HepG2 (cell line): Measurements from ENCODE around the gene PCGF6. TPM values are rescaled to one million over a fixed set of nuclear protein-coding genes. Genes with fewer than 3 reads are reported as not detected.
A peak's percentile ranks its signal among the peaks of the same experiment; 100 is the strongest.

Experiments
- ATAC-seq: fragments of 200-7000 bp; cut with Tn5 transposase; 3 replicates; pipeline ENCODE4 v1.9.1; 2020; ENCODE audit warnings: mild to moderate bottlenecking, moderate library complexity
- BruUV-seq: library from RNA; stranded (reverse); fragments of 400-500 nt; replicated peaks from 2 replicates; lab custom pipeline; 2021; lab: Mats Ljungman, UMichigan
- CTCF ChIA-PET: fragments of 300-600 bp; formaldehyde crosslinking; extraction: SDS; loops from one replicate; lab custom pipeline; 2021; ENCODE audit warnings: low total read pairs, inconsistent platforms, low intra/inter-chr PET ratio; lab: Yijun Ruan, JAX
- POLR2A ChIA-PET: fragments of 350-600 bp; sonication (Branson Sonifier 250); formaldehyde crosslinking; loops from one replicate; lab custom pipeline; 2020; ENCODE audit warnings: antibody characterized with exemption, inconsistent platforms; lab: Yijun Ruan, JAX
- DNase-seq: peaks from one replicate; pipeline ENCODE4 v3.0.0-alpha.2; 2015; ENCODE audit warnings: low spot score
- FAIRE-seq: peaks from 3 replicates; lab custom pipeline; 2011; peaks lifted over from hg19 to GRCh38; lab: Jason Lieb, UNC
- H2AFZ ChIP-seq: one replicate; pipeline ENCODE4 v1.6.1; 2011; ENCODE audit warnings: low read length, inconsistent platforms
- H3K27ac ChIP-seq: fragments of 300-600 bp; 3 replicates; pipeline ENCODE4 v1.8.0; 2011; ENCODE audit warnings: mixed run types, mild to moderate bottlenecking, mixed read lengths, low read length, inconsistent platforms; ENCODE audit not compliant: insufficient read depth; ENCODE audit errors: extremely low read length
- H3K27me3 ChIP-seq, 2 experiments: fragments of 200-600 bp in 1 of 2; 2 replicates in 1 of 2; 3 replicates in 1 of 2; pipeline versions ENCODE4 v1.6.0 to v1.8.0; 2011; ENCODE audit warnings: low read length in 2 of 2, mild to moderate bottlenecking in 2 of 2, moderate library complexity in 2 of 2, inconsistent platforms in 1 of 2; ENCODE audit not compliant: insufficient read depth in 2 of 2, control insufficient read depth in 1 of 2
- H3K36me3 ChIP-seq, 2 experiments: fragments of 200-600 bp in 1 of 2; replicated peaks in 1 of 2; 2 replicates in 1 of 2; 3 replicates in 1 of 2; pipeline versions ENCODE4 v1.5.1 to v1.8.0; 2011; ENCODE audit warnings: low read length in 2 of 2, inconsistent platforms in 1 of 2; ENCODE audit not compliant: insufficient read depth in 2 of 2, control insufficient read depth in 1 of 2
- H3K4me1 ChIP-seq: 2 replicates; pipeline ENCODE4 v1.5.1; 2012; ENCODE audit warnings: low read length, inconsistent platforms; ENCODE audit not compliant: insufficient read depth
- H3K4me2 ChIP-seq: 2 replicates; pipeline ENCODE4 v1.6.0; 2011; ENCODE audit warnings: low read depth, low read length, inconsistent platforms
- H3K4me3 ChIP-seq, 3 experiments: fragments of 200-600 bp in 1 of 3; sonication (generic), shearing (Covaris generic) in 1 of 3; replicated peaks in 1 of 3; 2 replicates each; pipeline ENCODE4 v1.5.1; 2011 to 2016; ENCODE audit warnings: low read length in 3 of 3, inconsistent platforms in 2 of 3, low read depth in 2 of 3, mild to moderate bottlenecking in 2 of 3, control low read depth in 1 of 3, mixed read lengths in 1 of 3; ENCODE audit not compliant: insufficient read depth in 1 of 3
- H3K79me2 ChIP-seq: one replicate; pipeline ENCODE4 v1.6.1; 2011; ENCODE audit warnings: low read length, inconsistent platforms; ENCODE audit not compliant: insufficient read depth
- H3K9ac ChIP-seq: 2 replicates; pipeline ENCODE4 v1.6.0; 2011; ENCODE audit warnings: mild to moderate bottlenecking, low read depth, low read length, inconsistent platforms; ENCODE audit not compliant: insufficient read depth
- H3K9me3 ChIP-seq: 2 replicates; pipeline ENCODE4 v1.5.1; 2012; ENCODE audit warnings: mild to moderate bottlenecking, low read length
- H4K20me1 ChIP-seq: 2 replicates; pipeline ENCODE4 v1.6.0; 2011; ENCODE audit warnings: inconsistent platforms, mild to moderate bottlenecking, low read length, moderate library complexity; ENCODE audit not compliant: insufficient read depth
- ARNTL ChIP-seq: sonication (generic); formaldehyde crosslinking; IDR thresholded peaks from 2 replicates; pipeline ENCODE4 v1.4.0; 2020; ENCODE audit warnings: mild to moderate bottlenecking, missing genetic modification reagents
- CCDC6 ChIP-seq: sonication (generic); formaldehyde crosslinking; IDR thresholded peaks from 2 replicates; pipeline ENCODE4 v1.8.1; 2022; ENCODE audit warnings: mild to moderate bottlenecking, missing genetic modification reagents, moderate library complexity
- GABPB1 ChIP-seq: IDR thresholded peaks from 2 replicates; pipeline ENCODE4 v1.6.1; 2016; ENCODE audit warnings: mild to moderate bottlenecking, missing genetic modification reagents, moderate library complexity, missing compliant biosample characterization
- MED1 ChIP-seq: sonication (generic); formaldehyde crosslinking; IDR thresholded peaks from 2 replicates; pipeline ENCODE4 v1.4.0; 2020; ENCODE audit warnings: missing genetic modification reagents
- MYC ChIP-seq: sonication (generic); formaldehyde crosslinking; IDR thresholded peaks from 2 replicates; pipeline ENCODE4 v1.9.0; 2021; ENCODE audit warnings: missing genetic modification reagents, borderline replicate concordance
- NFRKB ChIP-seq: fragments of 450-650 bp; IDR thresholded peaks from 2 replicates; pipeline ENCODE4 v1.6.1; 2017
- SCMH1 ChIP-seq: sonication (generic); formaldehyde crosslinking; IDR thresholded peaks from 2 replicates; pipeline ENCODE4 v1.9.0; 2021; ENCODE audit warnings: missing genetic modification reagents, mild to moderate bottlenecking, borderline replicate concordance
- ZBTB8A ChIP-seq: sonication (generic); formaldehyde crosslinking; IDR thresholded peaks from 2 replicates; pipeline ENCODE4 v1.4.0; 2020; ENCODE audit warnings: mild to moderate bottlenecking, low read depth, missing genetic modification reagents, borderline replicate concordance
- ZEB1 ChIP-seq: IDR thresholded peaks from 2 replicates; pipeline ENCODE4 v1.6.1; 2012; ENCODE audit warnings: mild to moderate bottlenecking, low read depth, inconsistent platforms; ENCODE audit not compliant: insufficient replicate concordance
- ZKSCAN5 ChIP-seq: sonication (generic); formaldehyde crosslinking; IDR thresholded peaks from 2 replicates; pipeline ENCODE4 v1.5.1; 2020; ENCODE audit warnings: mild to moderate bottlenecking, missing genetic modification reagents
- ZNF138 ChIP-seq: sonication (generic); formaldehyde crosslinking; IDR thresholded peaks from 2 replicates; pipeline ENCODE4 v1.5.0; 2020; ENCODE audit warnings: mild to moderate bottlenecking, low read depth, missing genetic modification reagents
- ZNF546 ChIP-seq: sonication (generic); formaldehyde crosslinking; conservative IDR thresholded peaks from 2 replicates; pipeline ENCODE4 v1.8.1; 2023; ENCODE audit warnings: mild to moderate bottlenecking, missing genetic modification reagents
- WGBS: methylation state at CpG from one replicate; pipeline ENCODE4 v1.1.6; 2017; ENCODE audit warnings: low lambda C conversion rate; 5-methylcytosine and 5-hydroxymethylcytosine counted together
- in situ Hi-C: cut with HindIII; loops from 2 replicates; pipeline ENCODE4 v1.10.0; 2017; ENCODE audit warnings: low pct_unique_long_range_greater_than_20kb; ENCODE audit not compliant: extremely low pct_ligation_motif_present
- intact Hi-C: fragments of 100-400 bp; cut with micrococcal nuclease; formaldehyde crosslinking; loops from one replicate; pipeline ENCODE4 v1.10.0; 2022; ENCODE audit not compliant: unreplicated experiment
- polyA plus RNA-seq, 8 experiments: library from polyadenylated mRNA; depleted of rRNA in 3 of 8; stranded (reverse) in 7 of 8; unstranded in 1 of 8; fragments of >200 nt; fragmentation: Illumina TruSeq in 4 of 8; extraction: Trizol in 4 of 8; gene quantifications; 2 replicates each; pipeline versions ENCODE4 v1.2.1 to v1.2.3, GENCODE V29; 2011 to 2016; ENCODE audit warnings: low read depth in 4 of 8, missing spikeins in 1 of 8, mixed read lengths in 1 of 8; ENCODE audit not compliant: insufficient read depth in 1 of 8
- total RNA-seq, 5 experiments: library from RNA; depleted of rRNA; stranded (reverse); fragments of >200 nt; fragmentation: Illumina TruSeq; extraction: Trizol; gene quantifications; 2 replicates each; pipeline ENCODE4 v1.2.3, GENCODE V29; 2016; ENCODE audit warnings: low read depth in 1 of 5
- TF ChIP-seq, protein P1 (sequence below): sonication (generic); formaldehyde crosslinking; IDR thresholded peaks from 2 replicates; pipeline ENCODE4 v1.4.0; 2020; ENCODE audit warnings: missing genetic modification reagents
- TF ChIP-seq, protein P2 (sequence below): sonication (generic); formaldehyde crosslinking; IDR thresholded peaks from 2 replicates; pipeline ENCODE4 v1.5.1; 2020; ENCODE audit warnings: mild to moderate bottlenecking, missing genetic modification reagents, borderline replicate concordance

The PCGF6 gene
- total and polyA plus RNA-seq, 2 of the 13 experiments (the other 11 are each of a cell fraction or from before 2014, with no cell fraction given): 5.2 to 19.4 TPM

DNA sequence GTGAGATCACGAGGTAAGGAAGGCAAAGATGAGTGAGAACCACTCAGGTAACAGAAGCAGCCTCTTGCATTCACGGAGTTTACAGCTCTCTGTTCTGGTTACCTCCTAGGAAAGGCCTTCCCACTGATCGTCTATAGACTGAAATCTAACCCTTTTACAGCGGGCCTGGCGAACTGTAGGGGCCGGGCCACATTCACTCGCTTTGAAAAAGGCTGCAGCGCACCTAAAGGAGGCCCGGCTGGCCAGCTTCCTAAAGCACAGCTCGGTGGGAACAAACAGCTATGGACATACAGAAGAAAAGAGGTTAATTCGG is 44.8 kb upstream of the PCGF6 start (continued):
- TF ChIP-seq, protein P1, sequence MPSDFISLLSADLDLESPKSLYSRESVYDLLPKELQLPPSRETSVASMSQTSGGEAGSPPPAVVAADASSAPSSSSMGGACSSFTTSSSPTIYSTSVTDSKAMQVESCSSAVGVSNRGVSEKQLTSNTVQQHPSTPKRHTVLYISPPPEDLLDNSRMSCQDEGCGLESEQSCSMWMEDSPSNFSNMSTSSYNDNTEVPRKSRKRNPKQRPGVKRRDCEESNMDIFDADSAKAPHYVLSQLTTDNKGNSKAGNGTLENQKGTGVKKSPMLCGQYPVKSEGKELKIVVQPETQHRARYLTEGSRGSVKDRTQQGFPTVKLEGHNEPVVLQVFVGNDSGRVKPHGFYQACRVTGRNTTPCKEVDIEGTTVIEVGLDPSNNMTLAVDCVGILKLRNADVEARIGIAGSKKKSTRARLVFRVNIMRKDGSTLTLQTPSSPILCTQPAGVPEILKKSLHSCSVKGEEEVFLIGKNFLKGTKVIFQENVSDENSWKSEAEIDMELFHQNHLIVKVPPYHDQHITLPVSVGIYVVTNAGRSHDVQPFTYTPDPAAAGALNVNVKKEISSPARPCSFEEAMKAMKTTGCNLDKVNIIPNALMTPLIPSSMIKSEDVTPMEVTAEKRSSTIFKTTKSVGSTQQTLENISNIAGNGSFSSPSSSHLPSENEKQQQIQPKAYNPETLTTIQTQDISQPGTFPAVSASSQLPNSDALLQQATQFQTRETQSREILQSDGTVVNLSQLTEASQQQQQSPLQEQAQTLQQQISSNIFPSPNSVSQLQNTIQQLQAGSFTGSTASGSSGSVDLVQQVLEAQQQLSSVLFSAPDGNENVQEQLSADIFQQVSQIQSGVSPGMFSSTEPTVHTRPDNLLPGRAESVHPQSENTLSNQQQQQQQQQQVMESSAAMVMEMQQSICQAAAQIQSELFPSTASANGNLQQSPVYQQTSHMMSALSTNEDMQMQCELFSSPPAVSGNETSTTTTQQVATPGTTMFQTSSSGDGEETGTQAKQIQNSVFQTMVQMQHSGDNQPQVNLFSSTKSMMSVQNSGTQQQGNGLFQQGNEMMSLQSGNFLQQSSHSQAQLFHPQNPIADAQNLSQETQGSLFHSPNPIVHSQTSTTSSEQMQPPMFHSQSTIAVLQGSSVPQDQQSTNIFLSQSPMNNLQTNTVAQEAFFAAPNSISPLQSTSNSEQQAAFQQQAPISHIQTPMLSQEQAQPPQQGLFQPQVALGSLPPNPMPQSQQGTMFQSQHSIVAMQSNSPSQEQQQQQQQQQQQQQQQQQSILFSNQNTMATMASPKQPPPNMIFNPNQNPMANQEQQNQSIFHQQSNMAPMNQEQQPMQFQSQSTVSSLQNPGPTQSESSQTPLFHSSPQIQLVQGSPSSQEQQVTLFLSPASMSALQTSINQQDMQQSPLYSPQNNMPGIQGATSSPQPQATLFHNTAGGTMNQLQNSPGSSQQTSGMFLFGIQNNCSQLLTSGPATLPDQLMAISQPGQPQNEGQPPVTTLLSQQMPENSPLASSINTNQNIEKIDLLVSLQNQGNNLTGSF (CRISPR knock-in tag): 0 out of 2 replicates have a peak, but pooled peaks have one; percentile 4
- TF ChIP-seq ARNTL (0 out of 2 replicates have a peak, but pooled peaks have one; percentile 5), ZNF546 (CRISPR knock-in tag) (0 out of 2 replicates have a peak, but pooled peaks have one; percentile 15), ZEB1 (peak; percentile 13)

DNA sequence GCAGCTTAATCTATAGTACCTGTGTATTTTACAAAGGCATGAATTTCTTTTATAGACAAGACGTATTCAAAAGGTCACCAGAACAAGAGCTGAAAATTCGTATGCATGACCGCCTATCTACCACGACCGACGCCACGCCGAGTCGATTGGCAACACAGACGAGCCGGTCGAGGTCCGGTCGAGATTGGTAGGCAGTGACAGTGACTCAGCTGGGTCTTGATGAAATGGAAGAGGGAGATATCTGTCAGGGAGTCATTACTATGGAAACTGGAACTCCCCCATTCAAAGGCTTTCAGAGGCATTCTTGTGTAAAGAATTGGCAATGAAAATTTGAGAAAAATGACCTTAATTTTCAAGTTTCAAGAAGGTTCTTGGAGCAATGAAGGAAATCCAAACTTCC is 43.2 kb upstream of the PCGF6 start:
- H3K4me3 ChIP-seq: no peak overlapping the region
- no peak for FAIRE-seq
- no peak for TF ChIP-seq MYC (CRISPR knock-in tag)
- TF ChIP-seq NFRKB: no peak
- TF ChIP-seq MED1 (CRISPR knock-in tag): no peak
- TF ChIP-seq, protein P2, sequence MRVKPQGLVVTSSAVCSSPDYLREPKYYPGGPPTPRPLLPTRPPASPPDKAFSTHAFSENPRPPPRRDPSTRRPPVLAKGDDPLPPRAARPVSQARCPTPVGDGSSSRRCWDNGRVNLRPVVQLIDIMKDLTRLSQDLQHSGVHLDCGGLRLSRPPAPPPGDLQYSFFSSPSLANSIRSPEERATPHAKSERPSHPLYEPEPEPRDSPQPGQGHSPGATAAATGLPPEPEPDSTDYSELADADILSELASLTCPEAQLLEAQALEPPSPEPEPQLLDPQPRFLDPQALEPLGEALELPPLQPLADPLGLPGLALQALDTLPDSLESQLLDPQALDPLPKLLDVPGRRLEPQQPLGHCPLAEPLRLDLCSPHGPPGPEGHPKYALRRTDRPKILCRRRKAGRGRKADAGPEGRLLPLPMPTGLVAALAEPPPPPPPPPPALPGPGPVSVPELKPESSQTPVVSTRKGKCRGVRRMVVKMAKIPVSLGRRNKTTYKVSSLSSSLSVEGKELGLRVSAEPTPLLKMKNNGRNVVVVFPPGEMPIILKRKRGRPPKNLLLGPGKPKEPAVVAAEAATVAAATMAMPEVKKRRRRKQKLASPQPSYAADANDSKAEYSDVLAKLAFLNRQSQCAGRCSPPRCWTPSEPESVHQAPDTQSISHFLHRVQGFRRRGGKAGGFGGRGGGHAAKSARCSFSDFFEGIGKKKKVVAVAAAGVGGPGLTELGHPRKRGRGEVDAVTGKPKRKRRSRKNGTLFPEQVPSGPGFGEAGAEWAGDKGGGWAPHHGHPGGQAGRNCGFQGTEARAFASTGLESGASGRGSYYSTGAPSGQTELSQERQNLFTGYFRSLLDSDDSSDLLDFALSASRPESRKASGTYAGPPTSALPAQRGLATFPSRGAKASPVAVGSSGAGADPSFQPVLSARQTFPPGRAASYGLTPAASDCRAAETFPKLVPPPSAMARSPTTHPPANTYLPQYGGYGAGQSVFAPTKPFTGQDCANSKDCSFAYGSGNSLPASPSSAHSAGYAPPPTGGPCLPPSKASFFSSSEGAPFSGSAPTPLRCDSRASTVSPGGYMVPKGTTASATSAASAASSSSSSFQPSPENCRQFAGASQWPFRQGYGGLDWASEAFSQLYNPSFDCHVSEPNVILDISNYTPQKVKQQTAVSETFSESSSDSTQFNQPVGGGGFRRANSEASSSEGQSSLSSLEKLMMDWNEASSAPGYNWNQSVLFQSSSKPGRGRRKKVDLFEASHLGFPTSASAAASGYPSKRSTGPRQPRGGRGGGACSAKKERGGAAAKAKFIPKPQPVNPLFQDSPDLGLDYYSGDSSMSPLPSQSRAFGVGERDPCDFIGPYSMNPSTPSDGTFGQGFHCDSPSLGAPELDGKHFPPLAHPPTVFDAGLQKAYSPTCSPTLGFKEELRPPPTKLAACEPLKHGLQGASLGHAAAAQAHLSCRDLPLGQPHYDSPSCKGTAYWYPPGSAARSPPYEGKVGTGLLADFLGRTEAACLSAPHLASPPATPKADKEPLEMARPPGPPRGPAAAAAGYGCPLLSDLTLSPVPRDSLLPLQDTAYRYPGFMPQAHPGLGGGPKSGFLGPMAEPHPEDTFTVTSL (CRISPR knock-in tag): no peak
- TF ChIP-seq SCMH1: no peak
- TF ChIP-seq ZKSCAN5 (CRISPR knock-in tag): no peak
- no peak for TF ChIP-seq ZNF138
- TF ChIP-seq CCDC6 (CRISPR knock-in tag): no peak
- TF ChIP-seq ZBTB8A: no peak
- no peak for TF ChIP-seq GABPB1 (CRISPR knock-in tag)

More for the DNA sequence above, 43.2 kb upstream of the PCGF6 start:
- BruUV-seq: no TSS peak
- peaks cover 51% of the 10 kb centered on the region for H3K79me2 ChIP-seq
- H3K36me3 ChIP-seq: peaks cover 3 to 34% of the 10 kb centered on the region in 2 experiments; a peak in 4 of 5 replicates
- no peaks in the 10 kb centered on the region for H4K20me1 ChIP-seq
- no peak for DNase-seq
- H3K9me3 ChIP-seq: no peaks in the 10 kb centered on the region
- H3K4me1 ChIP-seq: peaks cover 45% of the 10 kb centered on the region
- no peak overlapping the region for H3K27ac ChIP-seq
- no peak overlapping the region for H3K9ac ChIP-seq
- H2AFZ ChIP-seq: no peak overlapping the region
- no peaks in the 10 kb centered on the region; a peak in 1 of 5 replicates for H3K27me3 ChIP-seq
- ChIA-PET POLR2A (interaction anchor here (0.6 kb wide), 1 partner anchor 718 kb away, joined by 4 read pairs; no protein-coding TSS in a partner anchor), CTCF (no interaction called here)
- in situ Hi-C loops (no loop called here), intact Hi-C loops (loop anchor here (2.0 kb wide), 1 partner anchor 25 kb away; no protein-coding TSS in a partner anchor)
- WGBS: 95% methylated on average over 14 of the region's 14 CpGs
- no peak for ATAC-seq
- H3K4me2 ChIP-seq: peak overlapping the region; percentile 35
